GM13976 (cell line): ENCODE results near the gene CFAP73.

ENCODE experiments used
- DNase-seq: peaks from one replicate; pipeline ENCODE4 v3.0.0; 2012; ENCODE audit warnings: low spot score
- CTCF ChIP-seq: IDR thresholded peaks from 2 replicates; pipeline ENCODE4 v1.5.1; 2012; ENCODE audit warnings: borderline replicate concordance, mild to moderate bottlenecking; ENCODE audit not compliant: insufficient read depth; ENCODE audit errors: extremely low read depth, missing control alignments, control extremely low read depth
- in situ Hi-C: fragments of 300-500 bp; cut with MboI; formaldehyde crosslinking; loops from one replicate; pipeline ENCODE4 v1.12.0; 2022; ENCODE audit warnings: low sequenced_read_pairs, mixed read lengths, inconsistent platforms; ENCODE audit not compliant: unreplicated experiment

CFAP73 gene

GRCh38 chr12:113118142-113118541 lies 31.4 kb upstream of the CFAP73 start:
- no peak for TF ChIP-seq CTCF
- no peak for DNase-seq
- in situ Hi-C loops = no loop called here

GRCh38 chr12:113119980-113120669 lies 29.4 kb upstream of the CFAP73 start:
- no peak for TF ChIP-seq CTCF
- in situ Hi-C loops = no loop called here
- DNase-seq = no peak

GRCh38 chr12:113120670-113121370 lies 28.7 kb upstream of the CFAP73 start:
- DNase-seq = no peak
- no peak for TF ChIP-seq CTCF
- in situ Hi-C loops = no loop called here

- DNase-seq = no peak
- in situ Hi-C loops = no loop called here
- no peak for TF ChIP-seq CTCF
These were observed 21.7 kb upstream of the CFAP73 start for GRCh38 chr12:113127791-113128199.

- in situ Hi-C loops = no loop called here
- DNase-seq = no peak
- TF ChIP-seq CTCF = no peak
These were observed 20.5 kb upstream of the CFAP73 start for GRCh38 chr12:113128802-113129663.

- in situ Hi-C loops = no loop called here
- no peak for TF ChIP-seq CTCF
- no peak for DNase-seq
These were observed 19.7 kb upstream of the CFAP73 start for GRCh38 chr12:113129664-113130456.
